ENCODE results near the gene NDEL1.

- no peak for TF ChIP-seq CTCF (IDR thresholded peaks at IDR 0.05)
- TF ChIP-seq POLR2A (IDR thresholded peaks at IDR 0.05): no peak
Measured at GRCh38 chr17:8455665-8456209, 20.1 kb downstream of the NDEL1 start.

Data from right lobe of liver (tissue), 4 donors.